H9 (cell line): ENCODE measurements around the gene TRPV3. TPM values are rescaled to one million over a fixed set of nuclear protein-coding genes. Genes with fewer than 3 reads are reported as not detected.

ENCODE experiments used
- DNase-seq: peaks from one replicate; pipeline ENCODE4 v3.0.0-alpha.2; 2017
- H2AFZ ChIP-seq: one replicate; pipeline ENCODE4 v1.6.1; 2013; ENCODE audit warnings: mild to moderate bottlenecking, low read length, control low read depth, moderate library complexity
- H2AK5ac ChIP-seq: 2 replicates; pipeline ENCODE4 v1.6.1; 2013; ENCODE audit warnings: low read length, control low read depth, mixed read lengths; ENCODE audit not compliant: insufficient read length
- H2BK120ac ChIP-seq: one replicate; pipeline ENCODE4 v1.6.1; 2013; ENCODE audit warnings: low read depth, mild to moderate bottlenecking, low read length, control low read depth, inconsistent platforms; ENCODE audit not compliant: poor library complexity, severe bottlenecking
- H2BK12ac ChIP-seq: 2 replicates; pipeline ENCODE4 v1.6.1; 2013; ENCODE audit warnings: low read length, control low read depth, mixed read lengths, low read depth; ENCODE audit not compliant: insufficient read length
- H2BK15ac ChIP-seq: 2 replicates; pipeline ENCODE4 v1.6.1; 2013; ENCODE audit warnings: low read depth, low read length, control low read depth
- H2BK20ac ChIP-seq: one replicate; pipeline ENCODE4 v1.6.1; 2013; ENCODE audit warnings: low read depth, mild to moderate bottlenecking, low read length, control low read depth, inconsistent platforms; ENCODE audit not compliant: poor library complexity, severe bottlenecking
- H2BK5ac ChIP-seq: 2 replicates; pipeline ENCODE4 v1.6.1; 2013; ENCODE audit warnings: low read length, control low read depth, mixed read lengths; ENCODE audit not compliant: insufficient read length
- H3K14ac ChIP-seq: 2 replicates; pipeline ENCODE4 v1.6.1; 2013; ENCODE audit warnings: low read length, control low read depth; ENCODE audit not compliant: insufficient read depth
- H3K18ac ChIP-seq: 2 replicates; pipeline ENCODE4 v1.6.1; 2013; ENCODE audit warnings: low read depth, mild to moderate bottlenecking, mixed read lengths, low read length, control low read depth; ENCODE audit not compliant: insufficient read length
- H3K23ac ChIP-seq: 2 replicates; pipeline ENCODE4 v1.6.1; 2013; ENCODE audit warnings: low read length, control low read depth, mixed read lengths, low read depth; ENCODE audit not compliant: insufficient read length
- H3K23me2 ChIP-seq: 2 replicates; pipeline ENCODE4 v1.6.1; 2013; ENCODE audit warnings: low read depth, mild to moderate bottlenecking, mixed read lengths, low read length, control low read depth; ENCODE audit not compliant: insufficient read length, poor library complexity, severe bottlenecking
- H3K27ac ChIP-seq: 2 replicates; pipeline ENCODE4 v1.5.1; 2013; ENCODE audit warnings: low read length, control low read depth, mixed read lengths, low read depth; ENCODE audit not compliant: insufficient read length
- H3K27me3 ChIP-seq: 2 replicates; pipeline ENCODE4 v1.6.1; 2013; ENCODE audit warnings: low read length, control low read depth, inconsistent platforms; ENCODE audit not compliant: insufficient read depth
- H3K4ac ChIP-seq: 2 replicates; pipeline ENCODE4 v1.6.1; 2013; ENCODE audit warnings: low read depth, mild to moderate bottlenecking, control low read depth, inconsistent platforms, low read length, moderate library complexity
- H3K4me1 ChIP-seq: 2 replicates; pipeline ENCODE4 v1.6.1; 2013; ENCODE audit warnings: low read length, control low read depth, inconsistent platforms; ENCODE audit not compliant: insufficient read depth
- H3K4me2 ChIP-seq: 2 replicates; pipeline ENCODE4 v1.6.1; 2013; ENCODE audit warnings: low read length, control low read depth, mixed read lengths; ENCODE audit not compliant: insufficient read length, insufficient read depth
- H3K56ac ChIP-seq: 2 replicates; pipeline ENCODE4 v1.6.1; 2013; ENCODE audit warnings: low read depth, mild to moderate bottlenecking, mixed read lengths, low read length, control low read depth; ENCODE audit not compliant: insufficient read length
- H3K79me1 ChIP-seq: 2 replicates; pipeline ENCODE4 v1.6.1; 2013; ENCODE audit warnings: low read depth, mild to moderate bottlenecking, moderate library complexity, low read length, control low read depth, inconsistent platforms; ENCODE audit not compliant: insufficient read depth, poor library complexity, severe bottlenecking
- H3K79me2 ChIP-seq: 2 replicates; pipeline ENCODE4 v1.6.1; 2013; ENCODE audit warnings: low read length, control low read depth, inconsistent platforms; ENCODE audit not compliant: insufficient read depth
- H3K9ac ChIP-seq: 2 replicates; pipeline ENCODE4 v1.6.1; 2013; ENCODE audit warnings: low read length, control low read depth, mixed read lengths; ENCODE audit not compliant: insufficient read length; ENCODE audit errors: extremely low read depth
- H3K9me3 ChIP-seq: one replicate; pipeline ENCODE4 v1.6.1; 2013; ENCODE audit warnings: low read depth, low read length, inconsistent platforms; ENCODE audit not compliant: control insufficient read depth
- H3T11ph ChIP-seq: one replicate; pipeline ENCODE4 v1.6.1; 2013; ENCODE audit warnings: mild to moderate bottlenecking, low read length, control low read depth, inconsistent platforms
- H4K20me1 ChIP-seq: one replicate; pipeline ENCODE4 v1.6.1; 2013; ENCODE audit not compliant: control insufficient read depth, insufficient read length, insufficient read depth
- H4K5ac ChIP-seq: 2 replicates; pipeline ENCODE4 v1.6.1; 2013; ENCODE audit warnings: low read depth, mild to moderate bottlenecking, mixed read lengths, low read length, control low read depth; ENCODE audit not compliant: insufficient read length
- H4K8ac ChIP-seq: replicated peaks from 2 replicates; pipeline ENCODE4 v1.6.1; 2013; ENCODE audit warnings: low read length, control low read depth, mixed read lengths, low read depth; ENCODE audit not compliant: insufficient read length
- H4K91ac ChIP-seq: 2 replicates; pipeline ENCODE4 v1.6.1; 2013; ENCODE audit warnings: low read depth, mild to moderate bottlenecking, moderate library complexity, mixed read lengths, low read length, control low read depth; ENCODE audit not compliant: insufficient read length
- H3K27ac Mint-ChIP-seq, 3 experiments: 2 replicates in 2 of 3; 3 replicates in 1 of 3; pipeline ENCODE4 v1.8.0; 2020 to 2021; ENCODE audit warnings: mixed read lengths in 3 of 3, mild to moderate bottlenecking in 1 of 3, moderate library complexity in 1 of 3
- H3K27me3 Mint-ChIP-seq: 2 replicates; pipeline ENCODE4 v1.8.0; 2021; ENCODE audit warnings: low read depth, mild to moderate bottlenecking, moderate library complexity, mixed read lengths
- H3K36me3 Mint-ChIP-seq, 3 experiments: 2 replicates in 2 of 3; 3 replicates in 1 of 3; pipeline ENCODE4 v1.8.0; 2020 to 2021; ENCODE audit warnings: low read depth in 3 of 3, mixed read lengths in 3 of 3; ENCODE audit not compliant: insufficient read depth in 1 of 3
- H3K4me1 Mint-ChIP-seq, 2 experiments: 2 replicates each; pipeline ENCODE4 v1.8.0; 2020; ENCODE audit warnings: mixed read lengths in 2 of 2
- H3K4me3 Mint-ChIP-seq, 2 experiments: 2 replicates in 1 of 2; 3 replicates in 1 of 2; pipeline ENCODE4 v1.8.0; 2020 to 2021; ENCODE audit warnings: mild to moderate bottlenecking in 2 of 2, mixed read lengths in 2 of 2, moderate library complexity in 1 of 2
- H3K9me3 Mint-ChIP-seq, 2 experiments: 2 replicates in 1 of 2; 3 replicates in 1 of 2; pipeline ENCODE4 v1.8.0; 2020; ENCODE audit warnings: mild to moderate bottlenecking in 2 of 2, mixed read lengths in 2 of 2, moderate library complexity in 1 of 2
- CTCF ChIP-seq: fragments of 200-600 bp; sonication (generic); conservative IDR thresholded peaks from 3 replicates; pipeline ENCODE4 v1.8.0; 2021; ENCODE audit warnings: antibody characterized with exemption, mild to moderate bottlenecking
- WGBS: extraction: QIAGEN DNeasy Blood & Tissue Kit; methylation state at CpG from one replicate; pipeline ENCODE4 v1.1.7; 2013; ENCODE audit warnings: missing lambda C conversion rate, low lambda C conversion rate, mixed read lengths; ENCODE audit not compliant: insufficient read length; ENCODE audit errors: extremely low coverage; 5-methylcytosine and 5-hydroxymethylcytosine counted together
- total RNA-seq: library from RNA; stranded (reverse); gene quantifications from 2 replicates; pipeline ENCODE4 v1.2.1, GENCODE V29; 2021

Gene TRPV3
- total RNA-seq, 1 experiment from 2014 or later, result 0.63 TPM

GRCh38 chr17:3553419-3554401 lies 3.9 kb downstream of the TRPV3 start:
- Histone ChIP-seq H3K79me2 (no peaks in the 10 kb centered on the region), H4K20me1 (no peaks in the 10 kb centered on the region), H3K4me1 (no peaks in the 10 kb centered on the region), H2BK20ac (no peak overlapping the region), H3K4ac (no peak overlapping the region), H4K8ac (no peak overlapping the region), H2BK5ac (no peak overlapping the region), H3K4me2 (no peak overlapping the region), H2BK120ac (no peak overlapping the region), H3K14ac (no peak overlapping the region), H4K91ac (no peak overlapping the region), H3K23ac (no peak overlapping the region), H3K27ac (no peak overlapping the region), H3K9ac (no peak overlapping the region), H2AFZ (no peak overlapping the region), H2BK15ac (no peak overlapping the region), H3K18ac (no peak overlapping the region), H3K27me3 (no peaks in the 10 kb centered on the region), H2AK5ac (no peak overlapping the region), H3T11ph (no peak overlapping the region), H3K56ac (no peak overlapping the region), H4K5ac (no peak overlapping the region), H3K79me1 (no peaks in the 10 kb centered on the region), H3K23me2 (no peaks in the 10 kb centered on the region), H2BK12ac (no peak overlapping the region), H3K9me3 (no peaks in the 10 kb centered on the region)
- Mint-ChIP-seq H3K27ac (peak overlapping the region in 1 of 3 experiments; percentile 85; a peak in 2 of 7 replicates), H3K4me3 (no peak overlapping the region), H3K4me1 (peaks cover 4 to 10% of the 10 kb centered on the region in 2 experiments; a peak in 3 of 4 replicates), H3K36me3 (peaks cover 0 to 5% (median 0%) of the 10 kb centered on the region in 3 experiments; a peak in 2 of 7 replicates), H3K9me3 (peaks cover 5 to 6% of the 10 kb centered on the region in 2 experiments; a peak in 3 of 5 replicates), H3K27me3 (peaks cover 2% of the 10 kb centered on the region; the same call in 1 of the 2 replicates)
- peak; percentile 26 for DNase-seq
- TF ChIP-seq CTCF, result no peak
- no CpG with 5 or more reads among the region's 21 CpGs for whole genome bisulfite sequencing
